ENCODE measurements around the gene APOO.

The APOO gene

GRCh38 chrX:23884427-23885024 is 23.2 kb downstream of the APOO start:
- H3K9me3 ChIP-seq (ENCODE audit: control insufficient read depth, low read length): no peaks in the 10 kb centered on the region
- H3K27ac ChIP-seq: no peak overlapping the region
- H3K4me2 ChIP-seq (ENCODE audit: low read length): no peak overlapping the region
- H2AFZ ChIP-seq: no peak overlapping the region
- H3K9ac ChIP-seq: no peak overlapping the region
- H3K4me1 ChIP-seq: no peaks in the 10 kb centered on the region
- no peak for TF ChIP-seq CTCF (IDR thresholded peaks at IDR 0.05)
- no peaks in the 10 kb centered on the region for H3K79me2 ChIP-seq
- H3K4me3 ChIP-seq (ENCODE audit: low read depth, low read length): no peak overlapping the region
- H3K27me3 ChIP-seq (ENCODE audit: control insufficient read depth, insufficient read depth, low read length): no peaks in the 10 kb centered on the region
- H3K36me3 ChIP-seq (ENCODE audit: control insufficient read depth, insufficient read depth, low read length): no peaks in the 10 kb centered on the region

- Histone ChIP-seq H3K4me3 (ENCODE audit: low read depth, low read length) (no peak overlapping the region), H3K79me2 (no peaks in the 10 kb centered on the region), H3K27ac (no peak overlapping the region), H3K4me1 (no peaks in the 10 kb centered on the region), H2AFZ (no peak overlapping the region), H3K36me3 (ENCODE audit: control insufficient read depth, insufficient read depth, low read length) (no peaks in the 10 kb centered on the region), H3K27me3 (ENCODE audit: control insufficient read depth, insufficient read depth, low read length) (no peaks in the 10 kb centered on the region), H3K4me2 (ENCODE audit: low read length) (no peak overlapping the region), H3K9me3 (ENCODE audit: control insufficient read depth, low read length) (no peaks in the 10 kb centered on the region), H3K9ac (no peak overlapping the region)
- no peak for TF ChIP-seq CTCF (IDR thresholded peaks at IDR 0.05)
Observed at GRCh38 chrX:23883737-23884354, 23.9 kb downstream of the APOO start.

GRCh38 chrX:23879380-23880090 is 28.2 kb downstream of the APOO start:
- no peak overlapping the region for H3K9ac ChIP-seq
- H3K36me3 ChIP-seq (ENCODE audit: control insufficient read depth, insufficient read depth, low read length): no peaks in the 10 kb centered on the region
- no peak overlapping the region for H3K4me3 ChIP-seq (ENCODE audit: low read depth, low read length)
- no peaks in the 10 kb centered on the region for H3K9me3 ChIP-seq (ENCODE audit: control insufficient read depth, low read length)
- H3K79me2 ChIP-seq: no peaks in the 10 kb centered on the region
- H2AFZ ChIP-seq: no peak overlapping the region
- no peak overlapping the region for H3K4me2 ChIP-seq (ENCODE audit: low read length)
- H3K27ac ChIP-seq: no peak overlapping the region
- no peaks in the 10 kb centered on the region for H3K4me1 ChIP-seq
- no peak for TF ChIP-seq CTCF (IDR thresholded peaks at IDR 0.05)
- H3K27me3 ChIP-seq (ENCODE audit: control insufficient read depth, insufficient read depth, low read length): no peaks in the 10 kb centered on the region

- Histone ChIP-seq H3K4me1 (no peaks in the 10 kb centered on the region), H3K27ac (no peak overlapping the region), H3K4me3 (ENCODE audit: low read depth, low read length) (no peak overlapping the region), H2AFZ (no peak overlapping the region), H3K4me2 (ENCODE audit: low read length) (no peak overlapping the region), H3K79me2 (no peaks in the 10 kb centered on the region), H3K9me3 (ENCODE audit: control insufficient read depth, low read length) (no peaks in the 10 kb centered on the region), H3K9ac (no peak overlapping the region), H3K36me3 (ENCODE audit: control insufficient read depth, insufficient read depth, low read length) (no peaks in the 10 kb centered on the region), H3K27me3 (ENCODE audit: control insufficient read depth, insufficient read depth, low read length) (no peaks in the 10 kb centered on the region)
- no peak for TF ChIP-seq CTCF (IDR thresholded peaks at IDR 0.05)
Observed at GRCh38 chrX:23871905-23872546, 35.7 kb downstream of the APOO start.
